Liver (tissue), 9 donors: ENCODE data around the gene CLTRN. TPM values are rescaled to one million over a fixed set of nuclear protein-coding genes. Genes with fewer than 3 reads are reported as not detected.

ENCODE experiments used
- DNase-seq: peaks from one replicate; pipeline ENCODE4 v3.0.0-alpha.2; 2017; ENCODE audit warnings: low spot score
- H3K27ac ChIP-seq, 2 donors: one replicate each; pipeline ENCODE4 v1.7.0; 2013; ENCODE audit warnings: inconsistent platforms in 2 of 2, low read length in 2 of 2, control low read depth in 1 of 2, low read depth in 1 of 2, mild to moderate bottlenecking in 1 of 2
- H3K27me3 ChIP-seq, 4 donors: one replicate each; pipeline versions ENCODE4 v1.6.1 to v1.7.0; 2013; ENCODE audit warnings: low read length in 3 of 4, inconsistent platforms in 1 of 4, mild to moderate bottlenecking in 1 of 4, moderate library complexity in 1 of 4; ENCODE audit not compliant: control insufficient read depth in 4 of 4, insufficient read depth in 4 of 4
- H3K36me3 ChIP-seq, 4 donors: one replicate each; pipeline versions ENCODE4 v1.6.1 to v1.7.0; 2013; ENCODE audit warnings: low read length in 3 of 4, mild to moderate bottlenecking in 3 of 4, low read depth in 1 of 4, moderate library complexity in 1 of 4; ENCODE audit not compliant: control insufficient read depth in 4 of 4, insufficient read depth in 3 of 4
- H3K4me1 ChIP-seq, 4 donors: one replicate each; pipeline versions ENCODE4 v1.6.1 to v1.7.0; 2013; ENCODE audit warnings: low read length in 3 of 4, mild to moderate bottlenecking in 3 of 4, moderate library complexity in 1 of 4; ENCODE audit not compliant: control insufficient read depth in 4 of 4, insufficient read depth in 4 of 4
- H3K4me3 ChIP-seq, 3 donors: one replicate each; pipeline versions ENCODE4 v1.6.1 to v1.7.0; 2013; ENCODE audit warnings: low read length in 3 of 3, control low read depth in 1 of 3, low read depth in 1 of 3, mild to moderate bottlenecking in 1 of 3
- H3K9ac ChIP-seq, 2 donors: one replicate each; pipeline ENCODE4 v1.7.0; 2013; ENCODE audit warnings: low read length in 2 of 2, mild to moderate bottlenecking in 2 of 2, moderate library complexity in 2 of 2, control low read depth in 1 of 2, low read depth in 1 of 2
- H3K9me3 ChIP-seq, 4 donors: one replicate each; pipeline versions ENCODE4 v1.6.1 to v1.7.0; 2013; ENCODE audit warnings: low read length in 3 of 4; ENCODE audit not compliant: control insufficient read depth in 4 of 4
- FOXA1 ChIP-seq: IDR thresholded peaks from 2 replicates; pipeline ENCODE4 v1.6.1; 2016; ENCODE audit warnings: antibody characterized with exemption
- GABPA ChIP-seq, 2 donors: IDR thresholded peaks in 1 of 2; conservative IDR thresholded peaks in 1 of 2; 2 replicates each; pipeline ENCODE4 v1.6.1; 2016; ENCODE audit warnings: antibody characterized with exemption in 2 of 2, mild to moderate bottlenecking in 1 of 2, moderate library complexity in 1 of 2
- HNF4A ChIP-seq, 2 donors: conservative IDR thresholded peaks; 2 replicates each; pipeline ENCODE4 v1.6.1; 2016; ENCODE audit warnings: antibody characterized with exemption in 2 of 2, mild to moderate bottlenecking in 2 of 2
- HNF4G ChIP-seq: IDR thresholded peaks from 2 replicates; pipeline ENCODE4 v1.6.1; 2016; ENCODE audit warnings: antibody characterized with exemption
- JUND ChIP-seq, 2 donors: IDR thresholded peaks; 2 replicates each; pipeline ENCODE4 v1.6.1; 2016; ENCODE audit warnings: antibody characterized with exemption in 2 of 2
- NR2F2 ChIP-seq: IDR thresholded peaks from 2 replicates; pipeline ENCODE4 v1.6.1; 2016; ENCODE audit warnings: antibody characterized with exemption
- RAD21 ChIP-seq, 2 donors: IDR thresholded peaks; 2 replicates each; pipeline ENCODE4 v1.6.1; 2016; ENCODE audit warnings: antibody characterized with exemption in 2 of 2, mild to moderate bottlenecking in 2 of 2
- RXRA ChIP-seq, 2 donors: IDR thresholded peaks; 2 replicates each; pipeline ENCODE4 v1.6.1; 2017 to 2018; ENCODE audit warnings: antibody characterized with exemption in 2 of 2, mild to moderate bottlenecking in 1 of 2
- SP1 ChIP-seq: IDR thresholded peaks from 2 replicates; pipeline ENCODE4 v1.6.1; 2018; ENCODE audit warnings: antibody characterized with exemption, mild to moderate bottlenecking
- TAF1 ChIP-seq: conservative IDR thresholded peaks from 2 replicates; pipeline ENCODE4 v1.6.1; 2016; ENCODE audit warnings: antibody characterized with exemption, mild to moderate bottlenecking
- YY1 ChIP-seq: IDR thresholded peaks from 2 replicates; pipeline ENCODE4 v1.6.1; 2016; ENCODE audit warnings: antibody characterized with exemption, mild to moderate bottlenecking
- WGBS: extraction: QIAGEN DNeasy Blood & Tissue Kit; methylation state at CpG from one replicate; pipeline ENCODE4 v1.1.7; 2013; 5-methylcytosine and 5-hydroxymethylcytosine counted together
- polyA plus RNA-seq, 2 donors: library from polyadenylated mRNA; stranded (reverse) in 1 of 2; unstranded in 1 of 2; fragments of 200-250 nt in 1 of 2; fragments of >200 nt in 1 of 2; fragmentation: Nextera tagmentation in 1 of 2; extraction: Ambion mirVana in 1 of 2; gene quantifications; one replicate each; pipeline versions ENCODE4 v1.2.1 to v1.2.3, GENCODE V29; 2013 to 2015
- total RNA-seq, 2 donors: library from RNA; depleted of rRNA; stranded (reverse); fragments of >200 nt; gene quantifications; one replicate each; pipeline ENCODE4 v1.2.3, GENCODE V29; 2014
- TF ChIP-seq, protein P1 (sequence below): IDR thresholded peaks from 2 replicates; pipeline ENCODE4 v1.6.1; 2016; ENCODE audit warnings: antibody characterized with exemption
- TF ChIP-seq, protein P2 (sequence below): IDR thresholded peaks from 2 replicates; pipeline ENCODE4 v1.6.1; 2016; ENCODE audit warnings: antibody characterized with exemption
- TF ChIP-seq, protein P3 (sequence below): IDR thresholded peaks from 2 replicates; pipeline ENCODE4 v1.6.1; 2016; ENCODE audit warnings: antibody characterized with exemption
- TF ChIP-seq, protein P4 (sequence below): IDR thresholded peaks from 2 replicates; pipeline ENCODE4 v1.6.1; 2016; ENCODE audit warnings: antibody characterized with exemption, mild to moderate bottlenecking
- TF ChIP-seq, protein P5 (sequence below): fragments of 150-350 bp; IDR thresholded peaks from 2 replicates; pipeline ENCODE4 v1.5.1; 2017; ENCODE audit warnings: improper control_type of control experiment, low read depth, low read length; ENCODE audit not compliant: missing input control
- donor health status: healthy.
- donor health status: healthy.
- donor health status: healthy.
- donor health status: healthy.
- donor health status: healthy.

Gene CLTRN
- total and polyA plus RNA-seq, 4 donors: 1.5 to 11.0 (median 5.0) TPM

DNA sequence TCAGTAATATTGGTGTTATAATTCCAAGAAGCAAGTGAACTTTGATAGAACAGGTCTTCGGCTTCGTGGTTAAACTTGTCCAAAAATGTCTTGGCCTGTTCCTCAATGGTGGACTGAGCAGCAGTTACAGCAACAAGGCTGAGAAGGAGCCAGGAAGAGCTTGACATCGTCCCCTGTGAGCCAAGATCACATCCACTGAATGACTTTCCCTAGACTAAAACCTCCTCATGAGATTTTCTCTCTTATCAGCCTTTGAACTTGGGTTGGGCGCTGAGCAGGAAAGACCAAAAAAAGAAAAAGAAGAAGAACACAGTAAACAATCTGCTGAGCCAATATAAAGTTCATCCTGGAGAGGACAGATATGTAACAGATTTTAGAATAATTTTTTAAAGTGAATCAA lies 63.9 kb downstream of the CLTRN start, which contains the start of gene ACE2:
Gene ACE2, minus strand, starts transcription at position 216 of the 400 bp plus-strand sequence. Its CDS starts 49 bp downstream, at position 167.
- no peak within 1 kb of the TSS for H3K9ac ChIP-seq
- no peak within 1 kb of the TSS for H3K4me3 ChIP-seq
- 33% methylated on average over 4 of the region's 4 CpGs for WGBS
- no peaks in the 10 kb centered on the region for H3K4me1 ChIP-seq
- TF ChIP-seq TAF1 (no peak), RAD21 (IDR thresholded peaks at IDR 0.05) (no peak), JUND (IDR thresholded peaks at IDR 0.05) (no peak), SP1 (no peak), HNF4G (no peak), YY1 (no peak), FOXA1 (no peak)
- TF ChIP-seq, protein P1, sequence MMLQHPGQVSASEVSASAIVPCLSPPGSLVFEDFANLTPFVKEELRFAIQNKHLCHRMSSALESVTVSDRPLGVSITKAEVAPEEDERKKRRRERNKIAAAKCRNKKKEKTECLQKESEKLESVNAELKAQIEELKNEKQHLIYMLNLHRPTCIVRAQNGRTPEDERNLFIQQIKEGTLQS: no peak
- TF ChIP-seq, protein P2, sequence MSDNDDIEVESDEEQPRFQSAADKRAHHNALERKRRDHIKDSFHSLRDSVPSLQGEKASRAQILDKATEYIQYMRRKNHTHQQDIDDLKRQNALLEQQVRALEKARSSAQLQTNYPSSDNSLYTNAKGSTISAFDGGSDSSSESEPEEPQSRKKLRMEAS: no peak
- TF ChIP-seq, protein P3, sequence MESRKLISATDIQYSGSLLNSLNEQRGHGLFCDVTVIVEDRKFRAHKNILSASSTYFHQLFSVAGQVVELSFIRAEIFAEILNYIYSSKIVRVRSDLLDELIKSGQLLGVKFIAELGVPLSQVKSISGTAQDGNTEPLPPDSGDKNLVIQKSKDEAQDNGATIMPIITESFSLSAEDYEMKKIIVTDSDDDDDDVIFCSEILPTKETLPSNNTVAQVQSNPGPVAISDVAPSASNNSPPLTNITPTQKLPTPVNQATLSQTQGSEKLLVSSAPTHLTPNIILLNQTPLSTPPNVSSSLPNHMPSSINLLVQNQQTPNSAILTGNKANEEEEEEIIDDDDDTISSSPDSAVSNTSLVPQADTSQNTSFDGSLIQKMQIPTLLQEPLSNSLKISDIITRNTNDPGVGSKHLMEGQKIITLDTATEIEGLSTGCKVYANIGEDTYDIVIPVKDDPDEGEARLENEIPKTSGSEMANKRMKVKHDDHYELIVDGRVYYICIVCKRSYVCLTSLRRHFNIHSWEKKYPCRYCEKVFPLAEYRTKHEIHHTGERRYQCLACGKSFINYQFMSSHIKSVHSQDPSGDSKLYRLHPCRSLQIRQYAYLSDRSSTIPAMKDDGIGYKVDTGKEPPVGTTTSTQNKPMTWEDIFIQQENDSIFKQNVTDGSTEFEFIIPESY: no peak
- no peak for DNase-seq
- H3K27me3 ChIP-seq: peaks cover 0 to 2% (median 0%) of the 10 kb centered on the region in 4 donors
- H3K27ac ChIP-seq: no peak within 1 kb of the TSS
- no peaks in the 10 kb centered on the region for H3K36me3 ChIP-seq
- no peaks in the 10 kb centered on the region for H3K9me3 ChIP-seq

DNA sequence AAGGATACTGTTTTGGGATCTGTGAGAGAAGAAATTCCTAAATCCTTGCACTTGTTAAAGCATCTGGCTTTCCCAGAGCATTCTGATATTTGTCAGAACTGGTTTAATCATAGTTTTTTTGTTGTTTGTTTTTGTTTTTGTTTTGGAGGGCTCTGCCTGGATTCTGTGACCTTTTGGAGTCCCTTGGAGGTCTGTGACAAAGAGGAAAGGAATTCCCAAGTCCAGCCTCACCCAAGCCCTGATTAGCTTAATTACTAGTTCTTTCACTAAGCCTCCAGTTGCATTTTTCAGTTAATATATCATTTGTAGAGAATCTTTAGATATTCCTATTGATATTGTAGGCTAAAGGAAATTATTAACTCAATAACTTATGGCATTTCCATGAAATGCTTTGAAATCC lies 64.6 kb downstream of the CLTRN start:
- H3K9me3 ChIP-seq: no peaks in the 10 kb centered on the region
- no peaks in the 10 kb centered on the region for H3K4me1 ChIP-seq
- TF ChIP-seq RXRA (IDR thresholded peaks at IDR 0.05) (no peak), NR2F2 (no peak), HNF4A (conservative IDR thresholded peaks at IDR 0.05) (no peak), JUND (IDR thresholded peaks at IDR 0.05) (no peak), GABPA (IDR thresholded peaks at IDR 0.05 in 1 of 2, conservative IDR thresholded peaks at IDR 0.05 in 1 of 2) (no peak), SP1 (no peak)
- TF ChIP-seq, protein P4, sequence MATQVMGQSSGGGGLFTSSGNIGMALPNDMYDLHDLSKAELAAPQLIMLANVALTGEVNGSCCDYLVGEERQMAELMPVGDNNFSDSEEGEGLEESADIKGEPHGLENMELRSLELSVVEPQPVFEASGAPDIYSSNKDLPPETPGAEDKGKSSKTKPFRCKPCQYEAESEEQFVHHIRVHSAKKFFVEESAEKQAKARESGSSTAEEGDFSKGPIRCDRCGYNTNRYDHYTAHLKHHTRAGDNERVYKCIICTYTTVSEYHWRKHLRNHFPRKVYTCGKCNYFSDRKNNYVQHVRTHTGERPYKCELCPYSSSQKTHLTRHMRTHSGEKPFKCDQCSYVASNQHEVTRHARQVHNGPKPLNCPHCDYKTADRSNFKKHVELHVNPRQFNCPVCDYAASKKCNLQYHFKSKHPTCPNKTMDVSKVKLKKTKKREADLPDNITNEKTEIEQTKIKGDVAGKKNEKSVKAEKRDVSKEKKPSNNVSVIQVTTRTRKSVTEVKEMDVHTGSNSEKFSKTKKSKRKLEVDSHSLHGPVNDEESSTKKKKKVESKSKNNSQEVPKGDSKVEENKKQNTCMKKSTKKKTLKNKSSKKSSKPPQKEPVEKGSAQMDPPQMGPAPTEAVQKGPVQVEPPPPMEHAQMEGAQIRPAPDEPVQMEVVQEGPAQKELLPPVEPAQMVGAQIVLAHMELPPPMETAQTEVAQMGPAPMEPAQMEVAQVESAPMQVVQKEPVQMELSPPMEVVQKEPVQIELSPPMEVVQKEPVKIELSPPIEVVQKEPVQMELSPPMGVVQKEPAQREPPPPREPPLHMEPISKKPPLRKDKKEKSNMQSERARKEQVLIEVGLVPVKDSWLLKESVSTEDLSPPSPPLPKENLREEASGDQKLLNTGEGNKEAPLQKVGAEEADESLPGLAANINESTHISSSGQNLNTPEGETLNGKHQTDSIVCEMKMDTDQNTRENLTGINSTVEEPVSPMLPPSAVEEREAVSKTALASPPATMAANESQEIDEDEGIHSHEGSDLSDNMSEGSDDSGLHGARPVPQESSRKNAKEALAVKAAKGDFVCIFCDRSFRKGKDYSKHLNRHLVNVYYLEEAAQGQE: no peak
- TF ChIP-seq, protein P5, sequence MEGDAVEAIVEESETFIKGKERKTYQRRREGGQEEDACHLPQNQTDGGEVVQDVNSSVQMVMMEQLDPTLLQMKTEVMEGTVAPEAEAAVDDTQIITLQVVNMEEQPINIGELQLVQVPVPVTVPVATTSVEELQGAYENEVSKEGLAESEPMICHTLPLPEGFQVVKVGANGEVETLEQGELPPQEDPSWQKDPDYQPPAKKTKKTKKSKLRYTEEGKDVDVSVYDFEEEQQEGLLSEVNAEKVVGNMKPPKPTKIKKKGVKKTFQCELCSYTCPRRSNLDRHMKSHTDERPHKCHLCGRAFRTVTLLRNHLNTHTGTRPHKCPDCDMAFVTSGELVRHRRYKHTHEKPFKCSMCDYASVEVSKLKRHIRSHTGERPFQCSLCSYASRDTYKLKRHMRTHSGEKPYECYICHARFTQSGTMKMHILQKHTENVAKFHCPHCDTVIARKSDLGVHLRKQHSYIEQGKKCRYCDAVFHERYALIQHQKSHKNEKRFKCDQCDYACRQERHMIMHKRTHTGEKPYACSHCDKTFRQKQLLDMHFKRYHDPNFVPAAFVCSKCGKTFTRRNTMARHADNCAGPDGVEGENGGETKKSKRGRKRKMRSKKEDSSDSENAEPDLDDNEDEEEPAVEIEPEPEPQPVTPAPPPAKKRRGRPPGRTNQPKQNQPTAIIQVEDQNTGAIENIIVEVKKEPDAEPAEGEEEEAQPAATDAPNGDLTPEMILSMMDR: no peak
- TF ChIP-seq, protein P3: no peak
- no peak overlapping the region for H3K9ac ChIP-seq
- H3K36me3 ChIP-seq: no peaks in the 10 kb centered on the region
- no peak overlapping the region for H3K27ac ChIP-seq
- no peak overlapping the region for H3K4me3 ChIP-seq
- peaks cover 0 to 2% (median 0%) of the 10 kb centered on the region in 4 donors for H3K27me3 ChIP-seq
- no peak for DNase-seq
